B cell (primary cell): ENCODE data around the gene HS2ST1. TPM values are rescaled to one million over a fixed set of nuclear protein-coding genes. Genes with fewer than 3 reads are reported as not detected.

Source experiments
- ATAC-seq: fragments of 200-7000 bp; cut with Tn5 transposase; one replicate; pipeline ENCODE4 v1.10.0; 2021; ENCODE audit warnings: low read depth, mild to moderate bottlenecking, moderate number of reproducible peaks, moderate library complexity
- CTCF ChIA-PET: fragments of 350-600 bp; sonication (Branson Sonifier 250); formaldehyde crosslinking; loops from one replicate; lab custom pipeline; 2021; ENCODE audit warnings: antibody characterized with exemption, inconsistent platforms; lab: Charles Lee
- POLR2A ChIA-PET: fragments of 350-600 bp; sonication (Branson Sonifier 250); formaldehyde crosslinking; loops from one replicate; lab custom pipeline; 2021; ENCODE audit warnings: antibody characterized with exemption; lab: Charles Lee
- DNase-seq: peaks from one replicate; pipeline ENCODE4 v3.0.0; 2013
- H2AFZ ChIP-seq: 2 replicates; pipeline ENCODE4 v1.6.1; 2012; ENCODE audit warnings: mild to moderate bottlenecking, low read depth, low read length; ENCODE audit not compliant: insufficient read depth, poor library complexity, severe bottlenecking
- H3K27ac ChIP-seq, 2 donors: 1 replicate in 1 of 2; 2 replicates in 1 of 2; pipeline ENCODE4 v1.5.1; 2012 to 2013; ENCODE audit warnings: low read length in 2 of 2, mild to moderate bottlenecking in 2 of 2, moderate library complexity in 1 of 2
- H3K27me3 ChIP-seq, 4 experiments: fragments of 200-600 bp in 1 of 4; sonication (generic) in 1 of 4; replicated peaks in 1 of 4; 1 replicate in 2 of 4; 2 replicates in 2 of 4; pipeline versions ENCODE4 v1.6.1 to v1.7.0; 2013 to 2016; ENCODE audit warnings: low read length in 3 of 4, mild to moderate bottlenecking in 2 of 4, mixed read lengths in 1 of 4, moderate library complexity in 1 of 4; ENCODE audit not compliant: insufficient read depth in 4 of 4, control insufficient read depth in 3 of 4; ENCODE audit errors: control extremely low read depth in 1 of 4
- H3K36me3 ChIP-seq, 2 experiments: replicated peaks in 1 of 2; 1 replicate in 1 of 2; 2 replicates in 1 of 2; pipeline versions ENCODE4 v1.6.1 to v1.7.1; 2013; ENCODE audit warnings: low read length in 1 of 2; ENCODE audit not compliant: insufficient read depth in 2 of 2, control insufficient read depth in 1 of 2; ENCODE audit errors: control extremely low read depth in 1 of 2, extremely low read depth in 1 of 2
- H3K4me1 ChIP-seq, 2 donors: fragments of 200-600 bp in 1 of 2; sonication (generic) in 1 of 2; 1 replicate in 1 of 2; 2 replicates in 1 of 2; pipeline versions ENCODE4 v1.5.1 to v1.6.1; 2013 to 2017; ENCODE audit warnings: low read length in 2 of 2; ENCODE audit not compliant: control insufficient read depth in 2 of 2, insufficient read depth in 2 of 2
- H3K4me2 ChIP-seq: replicated peaks from 2 replicates; pipeline ENCODE3; 2012; ENCODE audit warnings: mild to moderate bottlenecking, low read depth, low read length; ENCODE audit not compliant: poor library complexity, severe bottlenecking
- H3K4me3 ChIP-seq, 5 experiments: fragments of 200-600 bp in 1 of 5; sonication (generic) in 1 of 5; 1 replicate in 3 of 5; 2 replicates in 2 of 5; pipeline versions ENCODE4 v1.5.1 to v1.7.0; 2011 to 2016; ENCODE audit warnings: low read length in 4 of 5, mild to moderate bottlenecking in 4 of 5, low read depth in 2 of 5, control low read depth in 1 of 5, moderate library complexity in 1 of 5; ENCODE audit not compliant: insufficient read depth in 1 of 5; ENCODE audit errors: control extremely low read depth in 1 of 5, extremely low read depth in 1 of 5
- H3K79me2 ChIP-seq: fragments of 200-600 bp; sonication (generic); one replicate; pipeline ENCODE4 v1.6.0; 2016; ENCODE audit warnings: low read length; ENCODE audit not compliant: control insufficient read depth, insufficient read depth
- H3K9ac ChIP-seq: fragments of 200-600 bp; sonication (generic); 2 replicates; pipeline ENCODE4 v1.6.1; 2017; ENCODE audit warnings: mild to moderate bottlenecking, low read length, moderate library complexity
- H3K9me3 ChIP-seq, 3 donors: one replicate each; pipeline versions ENCODE4 v1.6.1 to v1.7.1; 2013; ENCODE audit warnings: low read length in 2 of 3; ENCODE audit not compliant: control insufficient read depth in 2 of 3, insufficient read depth in 1 of 3; ENCODE audit errors: control extremely low read depth in 1 of 3
- H4K20me1 ChIP-seq: 2 replicates; pipeline ENCODE4 v1.6.0; 2012; ENCODE audit warnings: mild to moderate bottlenecking, low read length; ENCODE audit not compliant: insufficient read depth, control insufficient read depth, poor library complexity, severe bottlenecking
- H3K27ac Mint-ChIP-seq: one replicate; pipeline ENCODE4 v1.8.0; 2021; ENCODE audit warnings: mixed read lengths
- H3K27me3 Mint-ChIP-seq: one replicate; pipeline ENCODE4 v1.8.0; 2021; ENCODE audit warnings: mixed read lengths
- H3K4me1 Mint-ChIP-seq: one replicate; pipeline ENCODE4 v1.8.0; 2021; ENCODE audit warnings: mixed read lengths
- H3K4me3 Mint-ChIP-seq: one replicate; pipeline ENCODE4 v1.8.0; 2021; ENCODE audit warnings: mixed read lengths
- H3K9me3 Mint-ChIP-seq: one replicate; pipeline ENCODE4 v1.8.0; 2022; ENCODE audit warnings: mixed read lengths; ENCODE audit not compliant: insufficient read depth
- CTCF ChIP-seq: fragments of 200-600 bp; IDR thresholded peaks from one replicate; pipeline ENCODE4 v1.8.0; 2022; ENCODE audit warnings: antibody characterized with exemption, mild to moderate bottlenecking
- EZH2 ChIP-seq: IDR thresholded peaks from 2 replicates; pipeline ENCODE4 v1.6.1; 2012; ENCODE audit warnings: borderline replicate concordance, low read depth, mild to moderate bottlenecking, moderate library complexity, low read length; ENCODE audit not compliant: insufficient read depth, poor library complexity, severe bottlenecking
- WGBS: methylation state at CpG from one replicate; pipeline ENCODE4 v1.1.5; 2013; ENCODE audit warnings: missing lambda C conversion rate; ENCODE audit not compliant: insufficient coverage; 5-methylcytosine and 5-hydroxymethylcytosine counted together
- intact Hi-C: fragments of 100-400 bp; cut with micrococcal nuclease; formaldehyde crosslinking; loops from one replicate; pipeline ENCODE4 v1.10.0; 2022
- polyA plus RNA-seq: library from polyadenylated mRNA; depleted of rRNA; stranded (reverse); fragments of >200 nt; gene quantifications from 2 replicates; pipeline ENCODE4 v1.2.3, GENCODE V29; 2012
- total RNA-seq, 2 donors: library from RNA; stranded (reverse); fragments of 120-200 nt in 1 of 2; gene quantifications; 1 replicate in 1 of 2; 2 replicates in 1 of 2; pipeline versions ENCODE4 v1.2.3 to v1.2.4, GENCODE V29; 2013 to 2022

HS2ST1 gene
- total and polyA plus RNA-seq, 2 donors (not counting 1 experiment from before 2014, with no cell fraction given): 3.0 to 16.9 TPM

GRCh38 chr1:86938855-86939254, 24.4 kb downstream of the HS2ST1 start:
- CTCF ChIA-PET: interaction anchor here (0.5 kb wide), 1 partner anchor 57 kb away, joined by 5 read pairs; no protein-coding TSS in a partner anchor
- intact Hi-C loops: no loop called here
- H3K9ac ChIP-seq: no peak overlapping the region
- DNase-seq: no peak
- no peaks in the 10 kb centered on the region for H3K27me3 Mint-ChIP-seq
- no peak overlapping the region for H3K4me3 ChIP-seq
- H2AFZ ChIP-seq: no peak overlapping the region
- POLR2A ChIA-PET: no interaction called here
- H3K4me3 Mint-ChIP-seq: no peak overlapping the region
- WGBS: no CpG with 5 or more reads among the region's 2 CpGs
- H3K27ac Mint-ChIP-seq: no peak overlapping the region
- no peak for ATAC-seq
- TF ChIP-seq EZH2: no peak
- no peak for TF ChIP-seq CTCF
- peaks cover 0 to 10% of the 10 kb centered on the region in 2 donors for H3K4me1 ChIP-seq
- peaks cover 22% of the 10 kb centered on the region for H3K4me1 Mint-ChIP-seq
- no peak overlapping the region for H3K4me2 ChIP-seq
- peaks cover 8% of the 10 kb centered on the region for H4K20me1 ChIP-seq
- no peak overlapping the region for H3K27ac ChIP-seq
- H3K36me3 ChIP-seq: no peaks in the 10 kb centered on the region
- peaks cover 96% of the 10 kb centered on the region for H3K79me2 ChIP-seq
- no peaks in the 10 kb centered on the region for H3K9me3 ChIP-seq
- no peaks in the 10 kb centered on the region for H3K9me3 Mint-ChIP-seq
- no peaks in the 10 kb centered on the region for H3K27me3 ChIP-seq

- H3K27ac Mint-ChIP-seq: no peak overlapping the region
- H3K27me3 Mint-ChIP-seq: no peaks in the 10 kb centered on the region
- intact Hi-C loops: no loop called here
- H3K4me2 ChIP-seq: no peak overlapping the region
- no peak for TF ChIP-seq CTCF
- H3K4me3 ChIP-seq: no peak overlapping the region
- H3K27ac ChIP-seq: no peak overlapping the region
- H3K36me3 ChIP-seq: no peaks in the 10 kb centered on the region
- CTCF ChIA-PET: no interaction called here
- H3K9me3 Mint-ChIP-seq: no peaks in the 10 kb centered on the region
- peaks cover 8% of the 10 kb centered on the region for H4K20me1 ChIP-seq
- H3K4me3 Mint-ChIP-seq: peak overlapping the region; percentile 61
- peaks cover 96% of the 10 kb centered on the region for H3K79me2 ChIP-seq
- peaks cover 20% of the 10 kb centered on the region for H3K4me1 Mint-ChIP-seq
- POLR2A ChIA-PET: no interaction called here
- ATAC-seq (no peak), DNase-seq (no peak)
- H2AFZ ChIP-seq: no peak overlapping the region
- no CpG with 5 or more reads among the region's 3 CpGs for WGBS
- no peaks in the 10 kb centered on the region for H3K27me3 ChIP-seq
- H3K4me1 ChIP-seq: peaks cover 0 to 10% of the 10 kb centered on the region in 2 donors
- H3K9ac ChIP-seq: no peak overlapping the region
- H3K9me3 ChIP-seq: no peaks in the 10 kb centered on the region
Observed at GRCh38 chr1:86939406-86939805, 25.0 kb downstream of the HS2ST1 start.
